ENCODE data around the gene SLC5A10.

The SLC5A10 gene

GRCh38 chr17:18928628-18929125 is 23.3 kb upstream of the SLC5A10 start:
- H3K4me3 ChIP-seq (ENCODE audit: low read depth, low read length) = no peak overlapping the region
- TF ChIP-seq CTCF (conservative IDR thresholded peaks at IDR 0.05; ENCODE audit: low read depth, low read length) = no peak
- DNase-seq (ENCODE audit: low read depth) = no peak

GRCh38 chr17:18932360-18933055 is 19.5 kb upstream of the SLC5A10 start:
- no peak overlapping the region for H3K4me3 ChIP-seq (ENCODE audit: low read depth, low read length)
- TF ChIP-seq CTCF (conservative IDR thresholded peaks at IDR 0.05; ENCODE audit: low read depth, low read length) = no peak
- no peak for DNase-seq (ENCODE audit: low read depth)

GRCh38 chr17:18933102-18934058 is 18.6 kb upstream of the SLC5A10 start:
- no peak for DNase-seq (ENCODE audit: low read depth)
- TF ChIP-seq CTCF (conservative IDR thresholded peaks at IDR 0.05; ENCODE audit: low read depth, low read length) = no peak

GRCh38 chr17:18937981-18938691 is 13.8 kb upstream of the SLC5A10 start:
- DNase-seq (ENCODE audit: low read depth) = peak; percentile 42
- no peak for TF ChIP-seq CTCF (conservative IDR thresholded peaks at IDR 0.05; ENCODE audit: low read depth, low read length)
- no peak overlapping the region for H3K4me3 ChIP-seq (ENCODE audit: low read depth, low read length)

More at GRCh38 chr17:18933102-18934058, 18.6 kb upstream of the SLC5A10 start:
- no peak overlapping the region for H3K4me3 ChIP-seq (ENCODE audit: low read depth, low read length)

GRCh38 chr17:18938692-18939023 is 13.3 kb upstream of the SLC5A10 start:
- TF ChIP-seq CTCF (conservative IDR thresholded peaks at IDR 0.05; ENCODE audit: low read depth, low read length) = no peak
- DNase-seq (ENCODE audit: low read depth) = no peak
- no peak overlapping the region for H3K4me3 ChIP-seq (ENCODE audit: low read depth, low read length)

GRCh38 chr17:18944646-18945045 is 7.3 kb upstream of the SLC5A10 start:
- no peak for DNase-seq (ENCODE audit: low read depth)
- no peak for TF ChIP-seq CTCF (conservative IDR thresholded peaks at IDR 0.05; ENCODE audit: low read depth, low read length)
- H3K4me3 ChIP-seq (ENCODE audit: low read depth, low read length) = no peak overlapping the region

Measured in choroid plexus epithelial cell (primary cell).